Calu3 (cell line): ENCODE results near the gene COL11A2. TPM values are rescaled to one million over a fixed set of nuclear protein-coding genes. Genes with fewer than 3 reads are reported as not detected.

ENCODE experiments used
- BruUV-seq: library from RNA; stranded (reverse); fragments of 400-500 nt; replicated peaks from 2 replicates; lab custom pipeline; 2021; lab: Mats Ljungman, UMichigan
- CTCF ChIA-PET: fragments of 300-600 bp; sonication (Branson Sonifier 250); formaldehyde crosslinking; loops from one replicate; lab custom pipeline; 2022; ENCODE audit warnings: antibody characterized with exemption; lab: Charles Lee
- DNase-seq: peaks from one replicate; pipeline ENCODE4 v3.0.0; 2022
- H3K27ac Mint-ChIP-seq: one replicate; pipeline ENCODE4 v1.8.0; 2022; ENCODE audit warnings: mixed read lengths; ENCODE audit not compliant: unreplicated experiment
- H3K27me3 Mint-ChIP-seq: one replicate; pipeline ENCODE4 v1.8.0; 2022; ENCODE audit warnings: mixed read lengths; ENCODE audit not compliant: unreplicated experiment
- H3K36me3 Mint-ChIP-seq: one replicate; pipeline ENCODE4 v1.8.0; 2022; ENCODE audit warnings: mild to moderate bottlenecking, moderate library complexity, mixed read lengths; ENCODE audit not compliant: insufficient read depth, unreplicated experiment
- H3K4me1 Mint-ChIP-seq: one replicate; pipeline ENCODE4 v1.8.0; 2022; ENCODE audit warnings: mild to moderate bottlenecking, low read depth, mixed read lengths; ENCODE audit not compliant: unreplicated experiment
- H3K4me3 Mint-ChIP-seq: one replicate; pipeline ENCODE4 v1.8.0; 2022; ENCODE audit warnings: mild to moderate bottlenecking, low read depth, moderate library complexity, mixed read lengths; ENCODE audit not compliant: unreplicated experiment
- H3K9me3 Mint-ChIP-seq: one replicate; pipeline ENCODE4 v1.8.0; 2022; ENCODE audit warnings: low read depth, mixed read lengths; ENCODE audit not compliant: unreplicated experiment
- CTCF ChIP-seq: fragments of 200-600 bp; IDR thresholded peaks from one replicate; pipeline ENCODE4 v1.8.0; 2022; ENCODE audit warnings: antibody characterized with exemption; ENCODE audit not compliant: unreplicated experiment
- intact Hi-C: fragments of 100-400 bp; cut with micrococcal nuclease; formaldehyde crosslinking; loops from one replicate; pipeline ENCODE4 v1.10.0; 2022; ENCODE audit not compliant: unreplicated experiment
- total RNA-seq: library from RNA; stranded (reverse); gene quantifications from 2 replicates; pipeline ENCODE4 v1.2.3, GENCODE V29; 2022

COL11A2 gene
- total RNA-seq, 1 experiment from 2014 or later = 1.8 TPM

GRCh38 chr6:33140556-33140955 is 51.7 kb downstream of the COL11A2 start:
- no TSS peak for BruUV-seq
- H3K9me3 Mint-ChIP-seq = no peaks in the 10 kb centered on the region
- no peak overlapping the region for H3K4me3 Mint-ChIP-seq
- CTCF ChIA-PET = no interaction called here
- H3K27ac Mint-ChIP-seq = no peak overlapping the region
- peaks cover 44% of the 10 kb centered on the region for H3K27me3 Mint-ChIP-seq
- DNase-seq = no peak
- TF ChIP-seq CTCF = no peak
- H3K4me1 Mint-ChIP-seq = no peaks in the 10 kb centered on the region
- intact Hi-C loops = no loop called here
- no peaks in the 10 kb centered on the region for H3K36me3 Mint-ChIP-seq

- CTCF ChIA-PET = interaction anchor here (0.9 to 1.0 kb wide), 2 partner anchors 11 to 125 kb away, joined by 3 to 4 read pairs; no protein-coding TSS in a partner anchor
- Mint-ChIP-seq H3K27ac (no peak overlapping the region), H3K4me3 (no peak overlapping the region), H3K27me3 (peaks cover 52% of the 10 kb centered on the region), H3K9me3 (no peaks in the 10 kb centered on the region), H3K36me3 (no peaks in the 10 kb centered on the region), H3K4me1 (no peaks in the 10 kb centered on the region)
- intact Hi-C loops = no loop called here
- BruUV-seq = no TSS peak
- no peak for DNase-seq
- TF ChIP-seq CTCF = no peak
These were observed 52.6 kb downstream of the COL11A2 start for GRCh38 chr6:33139596-33140206.

GRCh38 chr6:33136310-33136900 is 55.9 kb downstream of the COL11A2 start:
- peaks cover 63% of the 10 kb centered on the region for H3K27me3 Mint-ChIP-seq
- CTCF ChIA-PET = interaction anchor here (0.6 to 1.4 kb wide), 8 partner anchors 8 to 200 kb away, joined by 3 to 13 read pairs (median 4); partner anchors contain the start of gene HLA-DMA
- intact Hi-C loops = no loop called here
- no peak overlapping the region for H3K27ac Mint-ChIP-seq
- no peaks in the 10 kb centered on the region for H3K36me3 Mint-ChIP-seq
- no peak for TF ChIP-seq CTCF
- H3K9me3 Mint-ChIP-seq = no peaks in the 10 kb centered on the region
- H3K4me3 Mint-ChIP-seq = no peak overlapping the region
- no TSS peak for BruUV-seq
- no peaks in the 10 kb centered on the region for H3K4me1 Mint-ChIP-seq
- no peak for DNase-seq

- no peak for DNase-seq
- Mint-ChIP-seq H3K4me3 (no peak overlapping the region), H3K27ac (no peak overlapping the region), H3K4me1 (no peaks in the 10 kb centered on the region), H3K9me3 (no peaks in the 10 kb centered on the region), H3K36me3 (no peaks in the 10 kb centered on the region), H3K27me3 (peaks cover 97% of the 10 kb centered on the region)
- CTCF ChIA-PET = interaction anchor here (0.6 kb wide), 1 partner anchor 109 kb away, joined by 7 read pairs; no protein-coding TSS in a partner anchor
- BruUV-seq = no TSS peak
- intact Hi-C loops = no loop called here
- no peak for TF ChIP-seq CTCF
These were observed 60.2 kb downstream of the COL11A2 start for GRCh38 chr6:33132081-33132524.
